DND-41 (cell line): ENCODE results near the gene FER1L5.

Source experiments
- ATAC-seq: fragments of 200-7000 bp; cut with Tn5 transposase; 3 replicates; pipeline ENCODE4 v1.9.1; 2021; ENCODE audit warnings: low read depth; ENCODE audit not compliant: insufficient read depth
- DNase-seq: peaks from one replicate; pipeline ENCODE4 v3.0.0-alpha.2; 2020
- H2AFZ ChIP-seq: 2 replicates; pipeline ENCODE4 v1.6.0; 2012; ENCODE audit warnings: low read depth, low read length
- H3K27ac ChIP-seq: 2 replicates; pipeline ENCODE4 v1.5.1; 2012; ENCODE audit warnings: low read length, inconsistent platforms
- H3K27me3 ChIP-seq: fragments of 200-600 bp; sonication (generic); 2 replicates; pipeline ENCODE4 v1.6.0; 2012; ENCODE audit warnings: low read length, mild to moderate bottlenecking, inconsistent platforms; ENCODE audit not compliant: insufficient read depth, poor library complexity
- H3K36me3 ChIP-seq: 2 replicates; pipeline ENCODE4 v1.5.1; 2012; ENCODE audit warnings: low read length, inconsistent platforms; ENCODE audit not compliant: insufficient read depth
- H3K4me1 ChIP-seq: 2 replicates; pipeline ENCODE4 v1.5.1; 2012; ENCODE audit warnings: mild to moderate bottlenecking, low read length; ENCODE audit not compliant: insufficient read depth
- H3K4me2 ChIP-seq: 2 replicates; pipeline ENCODE4 v1.6.0; 2012; ENCODE audit warnings: mild to moderate bottlenecking, moderate library complexity, low read length, inconsistent platforms; ENCODE audit not compliant: insufficient read depth
- H3K4me3 ChIP-seq, 2 experiments: fragments of 200-600 bp in 1 of 2; shearing (Covaris generic) in 1 of 2; 2 replicates each; pipeline ENCODE4 v1.5.1; 2012 to 2016; ENCODE audit warnings: inconsistent platforms in 2 of 2, low read length in 2 of 2, mild to moderate bottlenecking in 2 of 2, low read depth in 1 of 2, moderate library complexity in 1 of 2
- H3K79me2 ChIP-seq: 2 replicates; pipeline ENCODE4 v1.6.0; 2012; ENCODE audit warnings: low read length, inconsistent platforms; ENCODE audit not compliant: insufficient read depth
- H3K9ac ChIP-seq: 2 replicates; pipeline ENCODE4 v1.6.0; 2012; ENCODE audit warnings: low read depth, mild to moderate bottlenecking, inconsistent platforms, low read length, moderate library complexity
- H3K9me3 ChIP-seq: 2 replicates; pipeline ENCODE4 v1.5.1; 2012; ENCODE audit warnings: low read length, moderate library complexity, mild to moderate bottlenecking, inconsistent platforms; ENCODE audit not compliant: insufficient read depth, severe bottlenecking
- H4K20me1 ChIP-seq: 2 replicates; pipeline ENCODE4 v1.6.0; 2012; ENCODE audit warnings: low read length; ENCODE audit not compliant: insufficient read depth
- CTCF ChIP-seq: IDR thresholded peaks from 2 replicates; pipeline ENCODE4 v1.5.1; 2012; ENCODE audit warnings: borderline replicate concordance, low read length, moderate library complexity, mild to moderate bottlenecking; ENCODE audit not compliant: poor library complexity, severe bottlenecking; ENCODE audit errors: extremely low read depth
- EZH2 ChIP-seq: IDR thresholded peaks from 3 replicates; pipeline ENCODE4 v1.6.1; 2012; ENCODE audit warnings: borderline replicate concordance, low read depth, mild to moderate bottlenecking, moderate library complexity, low read length, inconsistent platforms; ENCODE audit not compliant: severe bottlenecking

The FER1L5 gene

GRCh38 chr2:96701636-96702035 is 59.1 kb downstream of the FER1L5 start:
- ATAC-seq (no peak), DNase-seq (no peak)
- Histone ChIP-seq H3K79me2 (no peaks in the 10 kb centered on the region), H3K4me2 (no peak overlapping the region), H3K9ac (no peak overlapping the region), H3K4me3 (no peak overlapping the region), H4K20me1 (peaks cover 4% of the 10 kb centered on the region; the same call in 1 of the 2 replicates), H3K4me1 (no peaks in the 10 kb centered on the region), H2AFZ (no peak overlapping the region), H3K27ac (no peak overlapping the region), H3K36me3 (peaks cover 19% of the 10 kb centered on the region), H3K27me3 (no peaks in the 10 kb centered on the region), H3K9me3 (no peaks in the 10 kb centered on the region)
- TF ChIP-seq EZH2 (no peak), CTCF (no peak)

- H3K4me2 ChIP-seq: no peak overlapping the region
- H3K9me3 ChIP-seq: no peaks in the 10 kb centered on the region
- H2AFZ ChIP-seq: no peak overlapping the region
- TF ChIP-seq CTCF (no peak), EZH2 (no peak)
- H3K9ac ChIP-seq: no peak overlapping the region
- no peaks in the 10 kb centered on the region for H3K27me3 ChIP-seq
- H4K20me1 ChIP-seq: peaks cover 4% of the 10 kb centered on the region; the same call in 1 of the 2 replicates
- H3K36me3 ChIP-seq: peaks cover 25% of the 10 kb centered on the region
- no peak for ATAC-seq
- H3K4me1 ChIP-seq: no peaks in the 10 kb centered on the region
- H3K27ac ChIP-seq: no peak overlapping the region
- no peak overlapping the region for H3K4me3 ChIP-seq
- no peak for DNase-seq
- H3K79me2 ChIP-seq: no peaks in the 10 kb centered on the region
Measured at GRCh38 chr2:96702098-96702785, 59.7 kb downstream of the FER1L5 start.

- DNase-seq: no peak
- no peak for TF ChIP-seq CTCF
- H3K36me3 ChIP-seq: peaks cover 34% of the 10 kb centered on the region
- H3K27ac ChIP-seq: no peak overlapping the region
- H3K27me3 ChIP-seq: no peaks in the 10 kb centered on the region
- H2AFZ ChIP-seq: no peak overlapping the region
- H3K79me2 ChIP-seq: no peaks in the 10 kb centered on the region
- no peak for ATAC-seq
- H3K4me3 ChIP-seq: no peak overlapping the region
- no peaks in the 10 kb centered on the region for H3K4me1 ChIP-seq
- peaks cover 4% of the 10 kb centered on the region; the same call in 1 of the 2 replicates for H4K20me1 ChIP-seq
- H3K9me3 ChIP-seq: no peaks in the 10 kb centered on the region
- H3K9ac ChIP-seq: no peak overlapping the region
- H3K4me2 ChIP-seq: no peak overlapping the region
Measured at GRCh38 chr2:96703021-96703751, 60.6 kb downstream of the FER1L5 start.
